ENCODE measurements around the gene ALAD. TPM values are rescaled to one million over a fixed set of nuclear protein-coding genes. Genes with fewer than 3 reads are reported as not detected.

Gene ALAD
- total RNA-seq, 1 experiment from 2014 or later = 20.8 TPM

GRCh38 chr9:113349066-113349444 is 52.0 kb downstream of the ALAD start:
- DNase-seq (ENCODE audit: low spot score) = no peak

GRCh38 chr9:113348437-113348836 is 52.6 kb downstream of the ALAD start:
- no peak for DNase-seq (ENCODE audit: low spot score)

GRCh38 chr9:113345671-113346070 is 55.4 kb downstream of the ALAD start:
- DNase-seq (ENCODE audit: low spot score) = no peak

GRCh38 chr9:113345190-113345589 is 55.9 kb downstream of the ALAD start:
- DNase-seq (ENCODE audit: low spot score) = no peak

GRCh38 chr9:113343732-113344231 is 57.3 kb downstream of the ALAD start:
- DNase-seq (ENCODE audit: low spot score) = peak; percentile 36

GRCh38 chr9:113341712-113342410 is 59.2 kb downstream of the ALAD start:
- peak; percentile 85 for DNase-seq (ENCODE audit: low spot score)

- peak; percentile 87 for DNase-seq (ENCODE audit: low spot score)
These were observed 60.9 kb downstream of the ALAD start, which contains the start of gene WDR31 for GRCh38 chr9:113340011-113340699. WDR31 (minus strand) TSS chr9:113340275; CDS start chr9:113332022, 8,253 bp downstream.

- no peak for DNase-seq (ENCODE audit: low spot score)
These were observed 63.4 kb downstream of the ALAD start for GRCh38 chr9:113337714-113338113.

Other genes with a start within 250 kb of the ALAD start
- gene FKBP15, start 180.0 kb downstream of the ALAD start, total RNA-seq (2014; rRNA removed; shearing (Covaris generic)) = 14.7 and 16.0 TPM in 2 replicates
- 13.4 TPM in 2 replicates for gene SLC31A1, start 179.7 kb downstream of the ALAD start, total RNA-seq (2014; rRNA removed; shearing (Covaris generic))
- gene CDC26, start 125.7 kb downstream of the ALAD start, total RNA-seq (2014; rRNA removed; shearing (Covaris generic)) = 20.2 and 22.6 TPM in 2 replicates
- gene PRPF4, start 125.6 kb downstream of the ALAD start, total RNA-seq (2014; rRNA removed; shearing (Covaris generic)) = 21.3 and 21.8 TPM in 2 replicates
- 6.1 and 7.1 TPM in 2 replicates for gene RNF183, start 97.9 kb downstream of the ALAD start, total RNA-seq (2014; rRNA removed; shearing (Covaris generic))
- 0.37 and 0.74 TPM in 2 replicates for gene WDR31, start 61.0 kb downstream of the ALAD start, total RNA-seq (2014; rRNA removed; shearing (Covaris generic))
- gene BSPRY, start 51.7 kb downstream of the ALAD start, total RNA-seq (2014; rRNA removed; shearing (Covaris generic)) = 31.5 and 34.1 TPM in 2 replicates
- gene HDHD3, start 24.3 kb downstream of the ALAD start, total RNA-seq (2014; rRNA removed; shearing (Covaris generic)) = 73.3 and 78.1 TPM in 2 replicates
- gene POLE3, start 9.4 kb upstream of the ALAD start, total RNA-seq (2014; rRNA removed; shearing (Covaris generic)) = 83.0 and 84.4 TPM in 2 replicates
- 0.92 and 1.1 TPM in 2 replicates for gene C9orf43, start 9.5 kb upstream of the ALAD start, total RNA-seq (2014; rRNA removed; shearing (Covaris generic))
- gene RGS3, start 62.4 kb upstream of the ALAD start, total RNA-seq (2014; rRNA removed; shearing (Covaris generic)) = 71.2 and 76.8 TPM in 2 replicates